ENCODE data around the gene RSF1. TPM values are rescaled to one million over a fixed set of nuclear protein-coding genes. Genes with fewer than 3 reads are reported as not detected.

The RSF1 gene
- total RNA-seq, 1 donor from 2014 or later: 104 TPM

DNA sequence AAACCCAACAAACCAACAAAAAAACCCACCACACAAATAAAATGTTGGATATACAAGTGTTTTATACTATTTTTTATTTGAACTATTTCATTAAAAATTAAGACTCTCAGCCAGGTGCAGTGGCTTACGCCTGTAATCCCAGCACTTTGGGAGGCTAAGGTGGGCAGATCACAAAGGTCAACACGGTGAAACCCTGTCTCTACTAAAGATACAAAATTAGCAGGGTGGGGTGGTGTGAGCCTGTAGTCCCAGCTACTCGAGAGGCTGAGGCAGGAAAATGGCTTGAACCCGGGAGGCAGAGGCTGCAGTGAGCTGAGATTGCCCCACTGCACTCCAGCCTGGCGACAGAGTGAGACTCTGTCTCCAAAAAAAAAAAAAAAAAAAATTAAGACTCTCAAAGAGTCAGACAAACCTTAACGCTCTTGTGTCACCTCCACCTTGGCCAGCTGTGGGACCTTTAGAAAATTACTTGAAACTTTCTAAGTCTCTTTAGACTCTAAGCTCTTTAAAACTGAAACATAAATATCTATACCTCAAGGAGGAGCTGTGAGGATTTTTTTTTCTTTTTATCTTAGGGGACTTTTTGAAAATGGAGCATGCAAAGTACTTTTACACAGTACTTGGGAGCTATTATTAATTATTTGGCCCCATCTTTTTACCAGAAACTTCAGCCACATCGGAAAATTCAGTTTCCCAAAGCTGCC lies 114.5 kb downstream of the RSF1 start:
- intact Hi-C loops (cut with DNase I): no loop called here
- ATAC-seq: no peak
- no peak for DNase-seq (ENCODE audit: low spot score)

- no peak for ATAC-seq
- DNase-seq (ENCODE audit: low spot score): no peak
- intact Hi-C loops (cut with DNase I): no loop called here
Measured at GRCh38 chr11:77705195-77705875, 115.2 kb downstream of the RSF1 start.

DNA sequence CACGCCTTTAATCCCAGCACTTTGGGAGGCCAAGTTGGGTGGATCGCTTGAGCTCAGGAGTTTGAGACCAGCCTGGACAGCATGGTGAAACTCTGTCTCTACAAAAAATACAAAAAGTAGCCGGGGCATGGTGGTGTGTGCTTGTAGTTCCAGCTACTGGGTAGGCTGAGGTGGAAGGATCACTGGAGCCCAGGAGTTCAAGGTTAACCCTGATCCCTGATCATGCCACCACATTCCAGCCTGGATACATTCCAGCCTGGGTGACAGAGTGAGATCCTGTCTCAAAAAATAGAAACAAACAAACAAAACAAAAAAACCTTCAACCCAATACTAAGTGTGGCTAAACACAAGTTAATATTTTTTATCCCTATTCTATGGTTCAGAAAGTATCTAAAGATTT lies 116.5 kb downstream of the RSF1 start:
- intact Hi-C loops (cut with DNase I): no loop called here
- ATAC-seq (no peak), DNase-seq (ENCODE audit: low spot score) (no peak)

DNA sequence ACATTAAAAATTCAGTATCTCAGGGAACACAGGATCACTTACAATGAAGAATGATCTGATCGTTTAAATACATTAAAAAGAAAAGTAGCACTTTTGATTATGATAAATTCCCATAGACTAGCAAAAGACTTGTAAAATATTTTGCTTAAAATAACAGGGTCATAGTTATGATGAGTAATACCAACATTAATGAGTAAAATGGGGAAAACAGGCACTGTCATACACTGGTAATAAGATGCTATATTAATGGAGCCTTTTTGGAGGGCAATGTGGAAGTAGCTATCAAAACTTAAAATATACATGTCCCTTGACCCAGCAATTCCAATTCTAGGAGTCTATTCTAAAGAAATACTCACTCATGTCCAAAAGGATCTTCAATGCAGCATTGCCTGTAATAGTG lies 121.1 kb downstream of the RSF1 start:
- DNase-seq (ENCODE audit: low spot score) (no peak), ATAC-seq (no peak)
- intact Hi-C loops (cut with DNase I): no loop called here

GRCh38 chr11:77698896-77699295 lies 121.6 kb downstream of the RSF1 start:
- intact Hi-C loops (cut with DNase I): no loop called here
- ATAC-seq: no peak
- DNase-seq (ENCODE audit: low spot score): no peak

DNA sequence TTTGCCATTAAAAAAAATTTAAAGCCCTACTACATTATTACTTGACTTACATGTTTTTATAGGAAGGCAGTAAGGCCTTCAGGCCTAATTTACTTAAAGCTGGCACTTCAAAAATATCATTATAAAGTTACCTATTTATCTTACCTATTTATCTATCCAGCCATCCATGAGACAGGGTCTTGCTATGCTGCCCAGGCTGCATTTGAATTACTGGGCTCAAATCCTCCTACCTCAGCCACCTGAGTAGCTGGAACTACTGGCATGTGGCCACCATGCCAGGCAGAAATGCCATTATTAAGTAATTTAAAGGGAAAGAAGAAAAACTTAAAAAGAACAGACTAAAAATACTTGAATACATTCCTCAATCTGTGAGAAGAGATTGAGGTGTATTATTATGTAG lies 122.7 kb downstream of the RSF1 start:
- DNase-seq (ENCODE audit: low spot score) (no peak), ATAC-seq (no peak)
- intact Hi-C loops (cut with DNase I): no loop called here

GRCh38 chr11:77695417-77695816 lies 125.1 kb downstream of the RSF1 start:
- intact Hi-C loops (cut with DNase I): no loop called here
- no peak for DNase-seq (ENCODE audit: low spot score)
- ATAC-seq: no peak

DNA sequence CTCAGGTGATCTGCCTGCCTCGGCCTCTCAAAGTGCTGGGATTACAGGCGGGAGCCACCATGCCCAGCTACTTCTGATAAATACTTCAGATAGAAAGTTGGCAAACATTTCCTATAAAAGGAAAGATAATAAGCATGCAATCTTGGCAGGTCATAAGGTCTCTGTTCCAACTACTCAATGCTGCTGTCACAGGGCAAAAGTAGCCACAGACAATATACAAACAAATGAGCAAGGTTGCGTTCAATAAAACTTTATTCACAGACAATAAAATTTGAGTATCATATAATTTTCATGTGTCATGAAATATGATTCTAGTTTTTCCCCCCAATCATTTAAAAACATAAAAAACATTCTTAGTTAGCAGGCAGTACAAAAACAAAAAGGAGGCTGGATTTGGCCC lies 129.9 kb downstream of the RSF1 start:
- DNase-seq (ENCODE audit: low spot score) (no peak), ATAC-seq (no peak)
- intact Hi-C loops (cut with DNase I): no loop called here

DNA sequence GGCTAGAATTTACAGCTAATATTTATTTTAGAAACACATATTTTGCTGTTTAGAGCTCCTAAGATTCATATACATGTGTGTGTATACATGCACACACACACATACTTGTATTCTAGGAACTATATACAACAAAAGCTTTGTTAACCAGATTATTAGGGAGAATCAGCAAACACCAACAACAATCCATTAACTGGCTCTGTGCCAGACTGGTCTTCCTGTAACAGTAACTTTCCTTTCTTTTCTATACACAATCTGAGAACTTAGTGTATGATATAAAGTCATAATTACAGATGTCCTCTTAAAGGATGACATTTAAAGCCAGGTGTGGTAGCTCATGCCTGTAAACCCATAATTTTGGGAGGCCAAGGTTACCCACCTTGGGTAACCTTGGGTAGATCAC lies 133.4 kb downstream of the RSF1 start:
- intact Hi-C loops (cut with DNase I): no loop called here
- no peak for DNase-seq (ENCODE audit: low spot score)
- ATAC-seq: no peak

- no peak for DNase-seq (ENCODE audit: low spot score)
- intact Hi-C loops (cut with DNase I): no loop called here
Measured at GRCh38 chr11:77677138-77677537, 143.4 kb downstream of the RSF1 start.

GRCh38 chr11:77672264-77672663 lies 148.3 kb downstream of the RSF1 start:
- DNase-seq (ENCODE audit: low spot score) (no peak), ATAC-seq (no peak)
- intact Hi-C loops (cut with DNase I): no loop called here

More at GRCh38 chr11:77677138-77677537, 143.4 kb downstream of the RSF1 start:
- no peak for ATAC-seq

DNA sequence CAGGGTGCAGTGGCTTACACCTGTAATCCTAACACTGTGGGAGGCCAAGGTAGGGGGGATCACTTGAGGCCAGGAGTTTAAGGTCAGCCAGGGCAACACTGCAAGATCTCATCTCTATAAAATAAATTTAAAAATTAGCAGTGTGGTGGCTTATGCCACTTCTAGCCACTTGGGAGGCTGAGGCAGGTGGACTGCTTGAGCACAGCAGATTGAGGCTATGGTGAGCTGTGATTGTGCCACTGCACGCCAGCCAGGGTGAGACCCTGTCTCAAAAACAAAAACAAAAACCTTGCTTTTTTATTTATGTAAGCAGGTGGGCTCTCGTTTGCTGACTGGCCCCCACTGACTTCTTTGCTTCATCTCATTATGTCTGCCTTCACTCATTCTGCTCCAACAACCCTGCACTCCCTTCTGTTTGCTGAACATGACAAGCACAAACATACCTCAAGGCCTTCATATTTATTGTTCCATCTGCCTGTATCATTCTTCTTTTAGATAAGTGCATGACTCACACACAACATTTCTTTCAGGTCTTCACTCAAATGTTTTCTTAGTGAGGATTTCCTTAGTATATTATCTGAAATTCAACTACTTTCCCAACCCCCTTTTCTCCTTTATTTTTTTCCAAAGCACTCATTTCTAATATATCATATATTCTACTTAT lies 150.5 kb downstream of the RSF1 start:
- no peak for DNase-seq (ENCODE audit: low spot score)
- intact Hi-C loops (cut with DNase I): no loop called here
- ATAC-seq: no peak

DNA sequence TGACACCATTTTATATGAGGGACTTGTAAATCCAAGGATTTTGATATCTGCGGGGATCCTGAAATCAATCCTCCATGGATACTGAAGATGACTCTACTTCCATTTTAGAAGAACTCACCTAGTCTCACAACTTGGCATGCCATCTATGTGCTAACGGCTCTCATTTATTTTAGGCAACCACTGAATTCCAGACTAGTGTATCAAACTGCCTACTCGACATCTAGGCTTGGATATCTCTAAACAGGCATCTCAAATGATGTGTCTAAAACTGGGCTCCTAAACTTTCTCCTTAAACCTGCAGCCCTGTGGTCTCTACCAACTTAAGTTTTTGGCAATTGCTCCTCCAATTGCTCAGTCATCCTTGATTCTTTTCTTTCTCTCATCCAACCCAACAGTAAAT lies 151.8 kb downstream of the RSF1 start:
- intact Hi-C loops (cut with DNase I): no loop called here
- DNase-seq (ENCODE audit: low spot score) (no peak), ATAC-seq (no peak)

DNA sequence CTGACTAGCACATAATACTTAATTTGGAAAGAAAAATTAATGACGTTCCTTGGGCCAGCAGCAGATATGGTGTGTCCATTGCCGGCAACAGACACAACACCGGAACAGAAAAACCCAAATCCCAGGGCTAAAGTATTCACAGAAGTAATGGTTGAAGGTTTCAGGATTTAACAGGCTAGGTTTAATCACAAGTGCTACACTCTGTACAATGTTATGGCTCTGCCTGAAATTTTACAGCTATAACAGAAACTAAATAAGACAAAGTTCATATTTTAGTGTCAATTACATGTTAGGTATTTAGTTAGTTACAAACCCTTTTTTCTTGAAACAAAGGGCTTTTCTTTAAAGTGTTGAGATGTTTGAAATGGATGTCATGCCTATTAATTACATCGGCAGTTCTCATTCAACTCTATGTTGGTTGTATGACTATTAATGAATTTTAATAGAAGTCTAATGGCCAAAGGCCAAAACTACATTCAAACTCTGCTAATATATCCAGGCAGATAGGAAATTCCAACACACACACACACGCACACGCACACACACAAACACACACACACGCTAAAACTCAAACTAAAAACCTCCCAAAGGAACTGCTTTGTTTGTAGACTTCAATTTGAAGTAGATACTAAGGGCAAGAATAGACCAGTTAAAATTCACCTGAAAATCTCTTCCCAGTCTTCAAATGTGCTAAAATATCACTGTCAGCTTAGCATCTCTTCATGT lies 155.1 kb downstream of the RSF1 start:
- ATAC-seq: no peak
- intact Hi-C loops (cut with DNase I): no loop called here
- DNase-seq (ENCODE audit: low spot score): no peak

GRCh38 chr11:77661670-77662069 lies 158.9 kb downstream of the RSF1 start:
- ATAC-seq (no peak), DNase-seq (ENCODE audit: low spot score) (no peak)

GRCh38 chr11:77660947-77661346 lies 159.6 kb downstream of the RSF1 start:
- intact Hi-C loops (cut with DNase I): no loop called here
- DNase-seq (ENCODE audit: low spot score) (no peak), ATAC-seq (no peak)

More at GRCh38 chr11:77661670-77662069, 158.9 kb downstream of the RSF1 start:
- intact Hi-C loops (cut with DNase I): no loop called here

- ATAC-seq (no peak), DNase-seq (ENCODE audit: low spot score) (no peak)
- intact Hi-C loops (cut with DNase I): no loop called here
Measured at GRCh38 chr11:77658213-77659013, 162.1 kb downstream of the RSF1 start.

- DNase-seq (ENCODE audit: low spot score) (no peak), ATAC-seq (no peak)
- intact Hi-C loops (cut with DNase I): no loop called here
Measured at GRCh38 chr11:77656362-77656761, 164.2 kb downstream of the RSF1 start.
